HG03025 (cell line): ENCODE measurements around the gene FOXO3.
"Not testable (repeated sequence)": the region's sequence is repeated elsewhere in the genome, so short reads cannot be mapped to it uniquely, and the experiment has no call there.

Source experiments
- ATAC-seq: cut with Tn5 transposase; IDR thresholded peaks from one replicate; pipeline ENCODE4 v1.9.1; 2021; ENCODE audit warnings: mild to moderate bottlenecking, moderate library complexity; ENCODE audit not compliant: unreplicated experiment, low FRiP score

The FOXO3 gene

GRCh38 chr6:108654465-108655106, 93.9 kb downstream of the FOXO3 start:
- no peak for ATAC-seq

DNA sequence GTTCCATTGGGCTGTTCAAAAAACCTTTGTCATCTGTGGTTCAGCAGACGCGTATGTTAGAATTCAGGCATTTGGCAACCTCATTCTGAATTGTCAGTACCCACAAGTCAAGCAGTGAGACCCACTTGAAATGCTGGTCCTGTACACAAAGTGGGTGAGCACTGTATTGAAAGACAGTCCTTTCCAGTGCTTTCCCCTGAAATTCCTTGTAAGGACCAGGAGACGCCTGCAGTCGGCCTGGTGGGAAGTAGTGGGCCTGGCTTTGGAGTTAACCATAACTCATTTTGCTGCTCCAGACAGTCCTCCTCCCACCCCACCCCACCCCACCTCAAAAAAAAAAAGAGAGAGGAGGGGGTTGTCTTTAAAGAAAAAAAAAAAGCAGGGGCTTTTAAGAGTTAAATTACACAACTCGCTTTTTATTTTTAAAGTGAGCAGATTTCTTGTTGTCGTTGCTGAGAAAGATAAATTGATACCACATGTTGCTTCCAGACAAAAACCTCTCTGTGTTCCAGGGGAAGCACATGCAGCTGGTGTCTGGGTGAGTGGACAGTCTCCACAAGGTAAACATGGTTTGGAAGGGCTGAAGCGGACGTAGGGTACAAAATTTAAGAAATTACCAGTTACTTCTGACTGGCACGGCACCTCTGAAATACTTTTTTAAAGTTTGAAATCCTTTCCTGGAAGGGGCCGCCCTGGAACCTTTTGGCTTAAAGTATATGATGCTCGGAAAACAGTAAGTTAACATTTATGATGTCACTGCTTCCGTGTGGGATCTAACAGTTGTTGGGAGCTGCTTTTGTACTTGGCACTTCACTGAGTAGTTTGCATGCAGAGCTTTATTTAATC, 95.3 kb downstream of the FOXO3 start:
- ATAC-seq: no peak

DNA sequence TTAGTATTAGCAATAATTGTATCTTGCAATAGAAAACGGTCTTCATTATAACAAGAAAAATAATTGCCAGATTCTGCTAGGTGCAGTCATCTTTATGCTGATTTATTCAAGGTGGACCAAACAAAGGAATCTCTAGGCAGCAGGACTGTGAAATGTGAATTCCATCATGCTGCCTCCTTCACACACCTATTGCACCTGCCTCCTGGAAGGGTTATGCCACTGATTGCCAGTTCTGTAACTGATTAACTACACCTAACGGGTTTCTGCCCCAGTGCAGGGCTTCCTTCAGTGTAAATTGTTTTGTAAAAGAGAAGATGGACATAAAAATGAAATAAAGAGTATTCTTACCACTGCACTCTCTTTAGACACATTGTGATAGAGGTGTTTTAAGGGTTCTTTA, 96.1 kb downstream of the FOXO3 start:
- no peak for ATAC-seq

DNA sequence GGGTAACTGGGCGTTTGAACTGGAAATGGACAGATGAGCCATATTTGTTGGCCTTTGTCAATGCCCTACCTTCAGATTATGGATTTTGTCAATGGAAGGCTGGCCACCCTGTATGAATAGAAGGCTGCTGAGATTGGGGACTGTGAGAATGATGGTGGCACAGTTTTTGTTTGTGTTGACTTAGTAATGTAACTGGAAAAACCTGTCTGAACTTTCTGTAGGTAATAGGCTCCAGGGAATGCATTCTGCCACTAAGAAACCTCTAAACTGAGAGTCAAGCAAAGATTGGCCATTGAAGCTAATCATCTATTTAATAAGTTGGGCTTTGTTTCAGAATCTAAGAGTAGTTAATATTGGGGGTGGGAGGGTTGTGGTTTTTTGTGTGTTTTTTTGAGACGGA, 97.5 kb downstream of the FOXO3 start:
- ATAC-seq: no peak

- not testable (repeated sequence) for ATAC-seq
Observed at GRCh38 chr6:108658785-108659184, 98.1 kb downstream of the FOXO3 start.

DNA sequence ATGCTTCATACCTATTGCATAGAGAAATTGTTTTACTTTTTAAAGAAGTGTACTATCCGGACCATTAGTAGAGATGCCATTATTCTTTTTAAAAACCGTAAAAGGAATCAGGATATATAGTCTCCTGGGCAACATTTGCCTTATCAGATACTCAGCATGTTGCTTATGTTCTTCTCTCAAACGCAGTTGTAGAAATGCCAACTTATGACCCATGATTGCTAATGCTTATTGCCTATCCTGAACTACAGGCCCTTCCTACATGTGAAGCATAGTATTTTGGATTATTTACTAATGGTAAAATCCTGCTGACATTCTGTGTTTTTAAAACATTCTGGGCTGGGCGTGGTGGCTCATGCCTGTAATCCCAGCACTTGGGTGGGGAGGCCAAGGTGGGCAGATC, 99.5 kb downstream of the FOXO3 start:
- ATAC-seq: no peak

- ATAC-seq: no peak
Observed at GRCh38 chr6:108661430-108661829, 100.7 kb downstream of the FOXO3 start.

GRCh38 chr6:108661982-108662381, 101.3 kb downstream of the FOXO3 start:
- ATAC-seq: no peak

GRCh38 chr6:108662702-108663101, 102.0 kb downstream of the FOXO3 start:
- ATAC-seq: no peak

DNA sequence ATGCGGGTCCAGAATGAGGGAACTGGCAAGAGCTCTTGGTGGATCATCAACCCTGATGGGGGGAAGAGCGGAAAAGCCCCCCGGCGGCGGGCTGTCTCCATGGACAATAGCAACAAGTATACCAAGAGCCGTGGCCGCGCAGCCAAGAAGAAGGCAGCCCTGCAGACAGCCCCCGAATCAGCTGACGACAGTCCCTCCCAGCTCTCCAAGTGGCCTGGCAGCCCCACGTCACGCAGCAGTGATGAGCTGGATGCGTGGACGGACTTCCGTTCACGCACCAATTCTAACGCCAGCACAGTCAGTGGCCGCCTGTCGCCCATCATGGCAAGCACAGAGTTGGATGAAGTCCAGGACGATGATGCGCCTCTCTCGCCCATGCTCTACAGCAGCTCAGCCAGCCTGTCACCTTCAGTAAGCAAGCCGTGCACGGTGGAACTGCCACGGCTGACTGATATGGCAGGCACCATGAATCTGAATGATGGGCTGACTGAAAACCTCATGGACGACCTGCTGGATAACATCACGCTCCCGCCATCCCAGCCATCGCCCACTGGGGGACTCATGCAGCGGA, 102.9 kb downstream of the FOXO3 start:
- ATAC-seq: not testable (repeated sequence)

DNA sequence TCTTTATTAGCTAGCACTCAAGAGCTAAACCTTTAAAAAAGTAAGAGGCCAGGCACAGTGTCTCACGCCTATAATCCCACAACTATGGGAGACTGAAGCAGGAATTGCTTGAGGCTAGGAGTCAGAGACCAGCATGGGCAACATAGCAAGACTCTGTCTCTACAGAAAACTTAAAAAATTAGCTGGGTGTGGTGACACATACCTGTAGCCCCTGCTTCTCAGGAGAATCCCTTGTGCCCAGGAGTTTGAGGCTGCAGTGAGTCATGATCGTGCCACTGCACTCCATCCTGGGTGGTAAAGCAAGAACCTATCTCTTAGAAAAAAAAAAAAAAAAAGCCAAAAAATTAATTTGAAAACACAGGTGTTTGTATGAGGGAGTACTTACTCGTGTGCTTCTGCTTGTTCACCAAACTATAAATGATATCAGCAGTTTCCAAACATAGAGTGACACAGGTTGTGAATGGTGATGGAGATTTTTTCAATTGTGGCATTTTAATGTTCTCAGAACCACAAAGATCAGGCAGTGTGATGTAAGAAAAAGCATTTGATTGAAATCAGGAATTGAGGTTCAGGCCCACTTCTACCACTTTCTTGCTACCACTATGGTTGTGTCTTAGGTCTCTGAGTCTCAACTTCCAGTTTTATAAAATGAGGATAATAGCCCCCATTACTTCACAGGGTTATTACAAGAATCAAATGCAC, 104.9 kb downstream of the FOXO3 start:
- ATAC-seq: no peak

DNA sequence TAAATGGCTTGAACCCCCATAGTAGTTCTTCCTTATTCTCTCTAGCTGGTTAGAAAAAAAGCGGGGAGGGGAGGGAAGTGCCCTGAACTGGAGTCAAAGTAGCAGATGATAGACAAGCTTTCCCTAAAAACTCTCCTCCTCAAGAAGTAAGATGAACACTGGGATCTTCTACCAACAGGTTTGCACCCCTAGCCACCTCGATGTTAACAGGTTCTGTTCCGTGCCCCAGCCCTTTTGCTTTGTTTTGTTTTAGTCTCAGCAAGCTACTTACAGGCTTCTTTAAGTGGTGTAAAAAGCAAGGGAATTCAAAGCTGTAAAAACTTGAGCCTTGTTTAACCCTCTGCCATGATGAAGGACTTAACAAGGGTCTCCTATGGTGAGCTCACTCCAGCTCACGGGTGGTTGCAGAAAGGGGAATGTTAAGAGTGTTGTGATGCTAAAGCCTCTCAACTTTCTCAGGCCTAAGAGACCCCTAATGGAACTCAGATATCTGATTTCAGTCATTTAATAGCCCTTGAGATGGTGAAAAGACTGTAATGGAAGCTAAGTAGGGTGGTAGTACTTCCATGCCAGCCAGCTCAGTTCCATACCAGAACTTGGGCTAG, 106.0 kb downstream of the FOXO3 start:
- ATAC-seq: no peak

- ATAC-seq: no peak
Observed at GRCh38 chr6:108667993-108668392, 107.3 kb downstream of the FOXO3 start.

DNA sequence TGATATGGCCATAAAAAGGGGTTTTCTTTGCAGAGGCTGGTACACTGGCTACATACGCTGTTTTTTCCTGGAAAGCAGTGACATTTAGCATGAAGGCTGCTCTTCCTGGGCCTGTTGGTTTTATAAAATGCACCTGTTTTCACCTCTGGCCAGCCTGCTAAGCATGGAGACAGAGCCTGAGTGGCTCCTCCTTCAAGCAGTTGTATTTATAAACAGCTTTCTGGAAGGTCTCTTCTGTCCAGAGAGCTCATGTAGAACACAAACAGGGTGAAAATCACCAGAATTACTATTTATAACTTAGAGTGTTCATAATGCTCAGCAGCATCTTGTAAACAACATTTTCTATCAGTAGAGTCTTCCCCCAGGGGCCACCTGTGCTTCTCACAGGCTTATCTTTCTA, 109.0 kb downstream of the FOXO3 start:
- ATAC-seq: no peak

- no peak for ATAC-seq
Observed at GRCh38 chr6:108671175-108671574, 110.5 kb downstream of the FOXO3 start.

DNA sequence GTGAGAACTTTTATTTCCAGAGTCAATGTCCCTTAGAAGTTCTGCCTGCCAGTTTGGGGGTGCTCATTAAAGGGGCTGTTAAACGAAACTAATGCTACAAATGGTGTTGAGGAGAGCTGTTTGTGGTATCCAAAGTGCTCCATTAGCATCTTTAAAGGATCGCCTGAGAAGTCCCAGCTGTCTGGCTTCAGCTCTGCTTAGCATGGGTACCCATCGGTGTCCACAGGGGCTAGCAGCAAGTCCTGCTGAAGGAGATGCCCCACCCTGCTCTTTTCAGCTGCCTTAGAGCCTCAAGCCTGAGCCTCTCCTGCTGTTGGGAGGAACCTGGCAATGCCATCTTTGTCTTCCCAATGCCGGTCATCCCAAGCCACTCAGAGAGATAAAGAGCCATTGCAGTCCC, 111.1 kb downstream of the FOXO3 start:
- ATAC-seq: no peak

- ATAC-seq: no peak
Observed at GRCh38 chr6:108672641-108673040, 111.9 kb downstream of the FOXO3 start.

DNA sequence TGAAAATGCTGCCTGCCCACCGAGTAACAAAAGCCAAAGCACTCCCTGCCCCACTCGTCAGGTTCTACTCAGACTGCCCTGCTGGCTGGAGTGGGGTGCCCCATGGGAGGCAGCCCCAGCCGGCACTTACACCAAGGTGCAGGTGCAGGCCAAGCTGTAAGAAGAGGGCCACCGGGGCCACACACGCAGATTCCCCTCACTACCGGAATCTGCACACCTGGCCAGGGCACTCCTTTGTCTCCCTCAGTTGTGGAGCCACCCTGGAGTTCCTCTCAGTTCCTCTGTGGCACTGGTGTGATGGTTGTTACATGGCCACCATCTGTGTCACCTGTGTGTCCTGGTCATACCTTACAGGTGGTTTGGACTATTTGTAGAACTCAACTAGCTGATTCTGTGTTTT, 112.4 kb downstream of the FOXO3 start:
- ATAC-seq: no peak

- ATAC-seq: no peak
Observed at GRCh38 chr6:108673602-108674001, 112.9 kb downstream of the FOXO3 start.
